ENCODE results near the gene TEX13D.

- TF ChIP-seq POLR2A (IDR thresholded peaks at IDR 0.05; ENCODE audit: low read length) (no peak), GATA1 (IDR thresholded peaks at IDR 0.05; ENCODE audit: low read depth, low read length) (no peak)
Observed at GRCh38 chrX:124383354-124383753, 50.9 kb downstream of the TEX13D start.
